Neural cell (in vitro differentiated cells): ENCODE data around the gene CALR. TPM values are rescaled to one million over a fixed set of nuclear protein-coding genes. Genes with fewer than 3 reads are reported as not detected.

Source experiments
- H2AFZ ChIP-seq: fragments of 200-600, 300-800 bp; sonication (generic), shearing (Covaris generic); 2 replicates; pipeline ENCODE4 v1.6.0; 2014; ENCODE audit warnings: low read depth, mild to moderate bottlenecking, antibody characterized with exemption, low read length, moderate library complexity
- H3F3A ChIP-seq: fragments of 200-600 bp; shearing (Covaris generic); 2 replicates; pipeline ENCODE4 v1.6.1; 2016; ENCODE audit warnings: mild to moderate bottlenecking, moderate library complexity, mixed read lengths, antibody characterized with exemption, low read length; ENCODE audit not compliant: insufficient read depth, poor library complexity, severe bottlenecking
- H3K27ac ChIP-seq: fragments of 200-600, 300-800 bp; sonication (generic), shearing (Covaris generic); 2 replicates; pipeline ENCODE4 v1.5.1; 2014; ENCODE audit warnings: mild to moderate bottlenecking, low read length, moderate library complexity
- H3K27me3 ChIP-seq: fragments of 300-800, 200-600 bp; sonication (generic), shearing (Covaris generic); 2 replicates; pipeline ENCODE4 v1.6.0; 2014; ENCODE audit warnings: mild to moderate bottlenecking, low read depth, low read length, moderate library complexity; ENCODE audit not compliant: insufficient read depth
- H3K36me3 ChIP-seq: fragments of 300-800, 200-600 bp; sonication (generic), shearing (Covaris generic); 2 replicates; pipeline ENCODE4 v1.5.1; 2014; ENCODE audit warnings: mild to moderate bottlenecking, antibody characterized with exemption, low read length, moderate library complexity; ENCODE audit not compliant: insufficient read depth
- H3K4me2 ChIP-seq: fragments of 300-800, 200-600 bp; sonication (generic), shearing (Covaris generic); 2 replicates; pipeline ENCODE4 v1.6.0; 2014; ENCODE audit warnings: mild to moderate bottlenecking, low read length
- H3K4me3 ChIP-seq: fragments of 300-800, 200-600 bp; sonication (generic), shearing (Covaris generic); 2 replicates; pipeline ENCODE4 v1.5.1; 2014; ENCODE audit warnings: mild to moderate bottlenecking, low read length, moderate library complexity
- H3K79me2 ChIP-seq: fragments of 200-600 bp; shearing (Covaris generic); replicated peaks from 2 replicates; pipeline ENCODE4 v1.6.0; 2014; ENCODE audit warnings: mild to moderate bottlenecking, low read length, moderate library complexity; ENCODE audit not compliant: insufficient read depth
- H3K9ac ChIP-seq: fragments of 300-800, 200-600 bp; sonication (generic), shearing (Covaris generic); 2 replicates; pipeline ENCODE4 v1.6.1; 2016; ENCODE audit warnings: mild to moderate bottlenecking, low read length, mixed read lengths
- H3K9me2 ChIP-seq: fragments of 200-600 bp; shearing (Covaris generic); 2 replicates; pipeline ENCODE4 v1.6.1; 2016; ENCODE audit warnings: mild to moderate bottlenecking, low read length, mixed read lengths; ENCODE audit not compliant: insufficient read depth
- H3K9me3 ChIP-seq: fragments of 200-600, 300-800 bp; sonication (generic), shearing (Covaris generic); 2 replicates; pipeline ENCODE4 v1.6.1; 2016; ENCODE audit warnings: mild to moderate bottlenecking, mixed run types, low read length, moderate library complexity, mixed read lengths
- H4K20me1 ChIP-seq: fragments of 200-600 bp; shearing (Covaris generic); 2 replicates; pipeline ENCODE4 v1.6.1; 2016; ENCODE audit warnings: mild to moderate bottlenecking, mixed run types; ENCODE audit not compliant: insufficient read depth
- CTCF ChIP-seq: fragments of 450-650 bp; IDR thresholded peaks from 2 replicates; pipeline ENCODE4 v1.5.1; 2014; ENCODE audit warnings: antibody characterized with exemption, mild to moderate bottlenecking, moderate library complexity; ENCODE audit not compliant: poor library complexity, severe bottlenecking
- EP300 ChIP-seq: fragments of 450-650 bp; conservative IDR thresholded peaks from 2 replicates; pipeline ENCODE4 v1.6.1; 2014; ENCODE audit warnings: antibody characterized with exemption, mild to moderate bottlenecking, moderate library complexity; ENCODE audit not compliant: poor library complexity, severe bottlenecking
- EZH2 ChIP-seq: fragments of 200-600, 300-800 bp; shearing (Covaris generic), sonication (generic); IDR thresholded peaks from 2 replicates; pipeline ENCODE4 v1.6.1; 2014; ENCODE audit warnings: antibody characterized with exemption, low read length, borderline replicate concordance, mild to moderate bottlenecking; ENCODE audit not compliant: insufficient read depth, poor library complexity, severe bottlenecking
- MXI1 ChIP-seq: fragments of 450-650 bp; conservative IDR thresholded peaks from 2 replicates; pipeline ENCODE4 v1.6.1; 2014; ENCODE audit warnings: antibody characterized with exemption, mild to moderate bottlenecking; ENCODE audit not compliant: poor library complexity, severe bottlenecking
- POLR2AphosphoS5 ChIP-seq: IDR thresholded peaks from 2 replicates; pipeline ENCODE4 v1.6.1; 2012
- RAD21 ChIP-seq: fragments of 450-650 bp; conservative IDR thresholded peaks from 2 replicates; pipeline ENCODE4 v1.6.1; 2014; ENCODE audit warnings: antibody characterized with exemption, mild to moderate bottlenecking, moderate library complexity
- REST ChIP-seq: IDR thresholded peaks from 2 replicates; pipeline ENCODE4 v1.6.1; 2012; ENCODE audit warnings: borderline replicate concordance
- SMC3 ChIP-seq: fragments of 450-650 bp; conservative IDR thresholded peaks from 2 replicates; pipeline ENCODE4 v1.6.1; 2014; ENCODE audit warnings: antibody characterized with exemption, mild to moderate bottlenecking, moderate library complexity; ENCODE audit not compliant: poor library complexity
- TAF1 ChIP-seq: IDR thresholded peaks from 2 replicates; pipeline ENCODE4 v1.6.1; 2012; ENCODE audit warnings: low read depth
- polyA plus RNA-seq: library from polyadenylated mRNA; depleted of rRNA; stranded (reverse); fragments of >200 nt; gene quantifications from 2 replicates; pipeline ENCODE4 v1.2.3, GENCODE V29; 2014

Gene CALR
- polyA plus RNA-seq, 1 donor from 2014 or later: 242 TPM

- Histone ChIP-seq H3K9me2 (no peaks in the 10 kb centered on the region), H3K4me3 (no peak overlapping the region), H3K27ac (no peak overlapping the region), H3K9ac (no peak overlapping the region), H3K27me3 (no peaks in the 10 kb centered on the region), H3K79me2 (peaks cover 16% of the 10 kb centered on the region), H2AFZ (no peak overlapping the region), H3K36me3 (no peaks in the 10 kb centered on the region), H3F3A (no peaks in the 10 kb centered on the region), H4K20me1 (no peaks in the 10 kb centered on the region), H3K4me2 (no peak overlapping the region), H3K9me3 (no peaks in the 10 kb centered on the region)
- TF ChIP-seq EZH2 (no peak), POLR2AphosphoS5 (no peak), RAD21 (no peak), REST (no peak), MXI1 (no peak), EP300 (no peak), SMC3 (no peak), TAF1 (no peak), CTCF (no peak)
Observed at GRCh38 chr19:12930002-12930645, 8.3 kb upstream of the CALR start.

- H2AFZ ChIP-seq: peak overlapping the region; percentile 49
- peak overlapping the region; percentile 81 for H3K27ac ChIP-seq
- H4K20me1 ChIP-seq: no peaks in the 10 kb centered on the region
- H3K4me2 ChIP-seq: peak overlapping the region; percentile 63
- no peaks in the 10 kb centered on the region for H3K9me2 ChIP-seq
- no peaks in the 10 kb centered on the region for H3K9me3 ChIP-seq
- peak overlapping the region; percentile 100 for H3K4me3 ChIP-seq
- no peak for TF ChIP-seq CTCF
- no peak for TF ChIP-seq POLR2AphosphoS5
- TF ChIP-seq TAF1: no peak
- no peak for TF ChIP-seq MXI1
- TF ChIP-seq REST: no peak
- TF ChIP-seq EZH2: no peak
- no peak for TF ChIP-seq SMC3
- peak overlapping the region; percentile 93 for H3K9ac ChIP-seq
- H3F3A ChIP-seq: no peaks in the 10 kb centered on the region
- H3K27me3 ChIP-seq: no peaks in the 10 kb centered on the region
- peaks cover 16% of the 10 kb centered on the region for H3K79me2 ChIP-seq
- H3K36me3 ChIP-seq: no peaks in the 10 kb centered on the region
Observed at GRCh38 chr19:12932392-12933286, 5.8 kb upstream of the CALR start.
